ENCODE measurements around the gene MYH7. TPM values are rescaled to one million over a fixed set of nuclear protein-coding genes. Genes with fewer than 3 reads are reported as not detected.

Gene MYH7
- total RNA-seq, 4 donors from 2014 or later: 0.27 TPM; not detected in 3

GRCh38 chr14:23438101-23438971 lies 2.9 kb upstream of the MYH7 start:
- no peak for TF ChIP-seq POLR2A (IDR thresholded peaks at IDR 0.05)
- TF ChIP-seq, protein P1, sequence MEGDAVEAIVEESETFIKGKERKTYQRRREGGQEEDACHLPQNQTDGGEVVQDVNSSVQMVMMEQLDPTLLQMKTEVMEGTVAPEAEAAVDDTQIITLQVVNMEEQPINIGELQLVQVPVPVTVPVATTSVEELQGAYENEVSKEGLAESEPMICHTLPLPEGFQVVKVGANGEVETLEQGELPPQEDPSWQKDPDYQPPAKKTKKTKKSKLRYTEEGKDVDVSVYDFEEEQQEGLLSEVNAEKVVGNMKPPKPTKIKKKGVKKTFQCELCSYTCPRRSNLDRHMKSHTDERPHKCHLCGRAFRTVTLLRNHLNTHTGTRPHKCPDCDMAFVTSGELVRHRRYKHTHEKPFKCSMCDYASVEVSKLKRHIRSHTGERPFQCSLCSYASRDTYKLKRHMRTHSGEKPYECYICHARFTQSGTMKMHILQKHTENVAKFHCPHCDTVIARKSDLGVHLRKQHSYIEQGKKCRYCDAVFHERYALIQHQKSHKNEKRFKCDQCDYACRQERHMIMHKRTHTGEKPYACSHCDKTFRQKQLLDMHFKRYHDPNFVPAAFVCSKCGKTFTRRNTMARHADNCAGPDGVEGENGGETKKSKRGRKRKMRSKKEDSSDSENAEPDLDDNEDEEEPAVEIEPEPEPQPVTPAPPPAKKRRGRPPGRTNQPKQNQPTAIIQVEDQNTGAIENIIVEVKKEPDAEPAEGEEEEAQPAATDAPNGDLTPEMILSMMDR (IDR thresholded peaks at IDR 0.05): no peak
- WGBS, 2 donors: 70 to 75% methylated on average over 15 of the region's 15 CpGs
- DNase-seq: no peak
- H3K4me3 ChIP-seq (replicated peaks in 1 of 3): no peak overlapping the region
- H3K27ac ChIP-seq: no peak overlapping the region
- H3K9me3 ChIP-seq: no peaks in the 10 kb centered on the region
- H3K27me3 ChIP-seq: no peaks in the 10 kb centered on the region
- peaks cover 0 to 11% of the 10 kb centered on the region in 2 donors for H3K4me1 ChIP-seq
- H3K36me3 ChIP-seq: no peaks in the 10 kb centered on the region
- intact Hi-C loops (cut with DNase I): no loop called here

DNA sequence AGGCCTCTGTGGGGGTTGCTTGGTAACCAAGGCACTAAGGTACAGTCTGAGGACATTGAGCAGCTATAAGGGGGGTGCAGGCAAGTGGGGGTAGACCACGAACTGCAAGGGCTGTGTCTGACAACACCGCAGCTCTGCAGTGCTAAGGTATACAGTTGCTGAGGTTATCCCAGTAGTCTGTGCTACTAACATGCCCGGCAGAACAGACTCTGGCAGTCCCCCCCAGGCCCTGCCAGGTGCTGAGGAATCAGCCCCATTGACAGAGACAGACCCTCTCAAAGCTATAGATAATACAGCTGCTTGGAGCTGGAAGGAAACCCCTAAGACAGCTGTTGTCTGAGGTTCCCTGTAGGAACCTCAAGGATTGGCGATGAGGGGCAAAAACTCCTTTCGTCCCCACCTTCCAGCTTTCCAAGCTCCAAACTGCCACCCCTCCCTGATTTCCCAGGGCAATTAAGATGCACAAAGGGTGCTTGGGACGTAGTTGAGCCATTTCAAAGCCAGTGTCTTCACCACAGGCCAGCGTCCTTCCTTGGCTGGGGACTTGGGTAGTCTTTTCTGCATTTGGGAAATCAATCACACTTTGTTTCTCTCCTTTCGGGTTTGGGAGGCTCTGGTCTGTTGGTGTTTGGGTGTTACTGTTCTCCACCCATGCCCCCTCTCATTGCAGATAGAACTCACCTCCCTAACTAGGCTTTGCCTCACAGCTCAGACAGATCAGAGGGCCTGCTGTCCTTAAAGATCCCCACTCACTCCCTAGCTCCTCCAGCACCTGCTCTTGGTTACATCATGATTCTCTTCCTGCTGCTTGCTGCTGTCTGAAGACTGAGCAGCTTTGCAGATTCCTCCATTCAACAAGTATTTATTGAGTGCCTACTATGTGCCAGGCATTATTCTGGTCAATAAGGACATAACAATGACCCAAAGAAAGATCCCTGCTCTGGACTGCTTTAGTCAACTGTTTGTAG lies 2.0 kb upstream of the MYH7 start:
- no peak for DNase-seq
- Histone ChIP-seq H3K27ac (no peak overlapping the region), H3K27me3 (no peaks in the 10 kb centered on the region), H3K36me3 (no peaks in the 10 kb centered on the region), H3K4me3 (replicated peaks in 1 of 3) (no peak overlapping the region), H3K9me3 (no peaks in the 10 kb centered on the region), H3K4me1 (peaks cover 0 to 11% of the 10 kb centered on the region in 2 donors)
- 74 to 84% methylated on average over 7 of the region's 8 CpGs for WGBS, 2 donors
- no peak for TF ChIP-seq POLR2A (IDR thresholded peaks at IDR 0.05)
- TF ChIP-seq, protein P1 (IDR thresholded peaks at IDR 0.05): no peak
- intact Hi-C loops (cut with DNase I): no loop called here

GRCh38 chr14:23436327-23437132 lies 1.1 kb upstream of the MYH7 start:
- DNase-seq: peak; percentile 89 to 90
- no peaks in the 10 kb centered on the region for H3K27me3 ChIP-seq
- TF ChIP-seq, protein P1 (IDR thresholded peaks at IDR 0.05): no peak
- no peak for TF ChIP-seq POLR2A (IDR thresholded peaks at IDR 0.05)
- no peaks in the 10 kb centered on the region for H3K36me3 ChIP-seq
- H3K4me3 ChIP-seq (replicated peaks in 1 of 3): no peak overlapping the region
- H3K9me3 ChIP-seq: no peaks in the 10 kb centered on the region
- intact Hi-C loops (cut with DNase I): no loop called here
- 33 to 45% methylated on average over 13 to 14 of the region's 15 CpGs for WGBS, 2 donors
- peaks cover 0 to 11% of the 10 kb centered on the region in 2 donors for H3K4me1 ChIP-seq
- no peak overlapping the region for H3K27ac ChIP-seq

- no peak for DNase-seq
- H3K9me3 ChIP-seq: no peaks in the 10 kb centered on the region
- H3K27ac ChIP-seq: no peak overlapping the region
- WGBS, 2 donors: 88 to 91% methylated on average over 8 of the region's 8 CpGs
- intact Hi-C loops (cut with DNase I): no loop called here
- H3K27me3 ChIP-seq: no peaks in the 10 kb centered on the region
- H3K4me3 ChIP-seq (replicated peaks in 1 of 3): no peak overlapping the region
- TF ChIP-seq, protein P1 (IDR thresholded peaks at IDR 0.05): no peak
- TF ChIP-seq POLR2A (IDR thresholded peaks at IDR 0.05): no peak
- H3K36me3 ChIP-seq: no peaks in the 10 kb centered on the region
- peaks cover 0 to 11% of the 10 kb centered on the region in 2 donors for H3K4me1 ChIP-seq
Observed at GRCh38 chr14:23434488-23435222, 805 bp downstream of the MYH7 start.

Data from thyroid gland (tissue), 4 donors.